ENCODE results near the gene IMPA2.
A peak's percentile ranks its signal among the peaks of the same experiment; 100 is the strongest.
"Not testable (repeated sequence)": the region's sequence is repeated elsewhere in the genome, so short reads cannot be mapped to it uniquely, and the experiment has no call there.

The IMPA2 gene

DNA sequence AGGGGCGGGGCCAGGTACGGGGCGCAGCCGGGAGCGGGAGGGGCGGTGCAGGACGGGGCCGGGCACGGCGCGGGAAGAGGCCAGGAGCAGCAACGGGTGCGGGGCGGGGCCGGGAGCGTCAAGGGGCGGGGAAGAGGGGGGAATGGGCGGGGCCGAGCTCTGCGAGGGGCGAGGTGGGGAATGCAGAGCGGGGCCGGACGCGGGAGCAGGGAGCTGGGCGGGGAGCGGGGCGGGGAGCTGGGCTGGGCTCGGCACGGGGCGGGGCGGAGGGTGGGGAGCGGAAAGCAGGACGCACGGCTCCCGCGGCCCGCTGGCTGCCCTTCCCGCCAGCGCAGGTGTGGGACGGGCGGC is at the start of gene IMPA2:
Gene IMPA2 (plus strand): TSS at position 316 of the 351 bp plus-strand sequence. CDS start 163 bp downstream, outside the sequence.
- no peak for DNase-seq (ENCODE audit: low spot score)

DNA sequence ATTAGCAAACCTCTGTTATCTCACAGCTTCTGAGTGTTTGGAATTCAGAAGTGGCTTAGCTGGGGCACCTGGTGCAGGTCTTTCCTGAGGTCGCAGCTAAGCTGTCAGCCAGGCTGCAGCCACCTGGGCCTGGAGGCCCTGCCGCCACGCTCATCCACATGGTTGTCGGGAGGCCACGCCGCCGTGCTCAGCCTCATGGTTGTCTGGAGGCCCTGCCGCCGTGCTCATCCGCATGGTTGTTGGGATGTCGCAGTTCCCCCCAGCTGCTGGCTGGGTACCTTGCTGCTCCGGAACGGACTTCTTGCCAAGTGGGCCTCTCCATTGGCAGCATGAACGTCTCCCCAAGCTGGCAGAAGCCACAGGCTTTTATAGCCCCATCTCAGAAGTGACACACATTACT is 48.9 kb upstream of the IMPA2 start:
- DNase-seq (ENCODE audit: low spot score) = no peak

DNA sequence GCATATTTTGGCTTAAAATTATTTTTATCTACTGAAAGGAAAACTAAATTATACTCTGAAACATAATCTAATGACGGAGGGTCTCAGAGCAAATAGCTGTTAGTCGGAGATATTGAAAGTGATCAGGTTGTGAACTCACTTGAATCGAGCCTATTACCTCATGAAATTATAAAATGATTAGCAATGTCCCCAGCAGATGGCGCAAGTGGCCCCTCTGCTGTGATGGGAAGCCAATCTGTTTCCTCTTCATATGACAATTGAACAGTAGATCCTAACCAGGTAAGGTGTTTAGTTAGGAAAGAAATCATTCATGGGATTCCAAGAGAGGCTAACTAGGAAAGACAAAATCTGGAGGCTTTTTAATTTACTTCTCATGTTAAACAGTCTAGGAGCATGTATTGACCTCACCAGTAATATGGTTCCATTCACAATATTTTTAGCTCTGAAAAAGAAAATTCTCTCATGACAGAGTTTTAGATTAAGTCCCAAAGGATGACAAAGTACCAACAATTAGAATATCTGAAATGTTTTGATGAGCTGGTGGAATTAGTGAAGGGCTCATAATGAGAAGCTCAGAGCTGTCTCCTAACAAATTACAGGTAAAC is 43.3 kb upstream of the IMPA2 start:
- peak; percentile 72 for DNase-seq (ENCODE audit: low spot score)

DNA sequence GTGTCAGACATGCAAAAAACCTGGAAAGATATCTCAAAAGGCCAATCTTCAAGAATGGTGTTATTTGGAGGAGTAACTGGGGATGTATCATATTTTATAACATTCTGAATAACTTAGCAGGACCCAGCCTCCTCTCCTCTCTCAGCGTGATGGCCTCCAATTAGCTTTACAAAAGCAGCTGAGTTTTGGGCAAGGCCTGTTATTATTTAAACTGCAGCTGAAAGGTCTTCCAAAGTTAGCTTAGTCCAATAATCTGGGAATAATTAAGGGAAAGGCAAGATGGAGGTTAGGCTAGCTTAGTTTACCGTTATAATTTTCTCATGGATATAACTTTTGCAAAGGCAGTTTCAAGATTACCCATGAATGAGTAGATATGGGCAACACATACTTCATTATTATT is 40.4 kb upstream of the IMPA2 start:
- no peak for DNase-seq (ENCODE audit: low spot score)

DNA sequence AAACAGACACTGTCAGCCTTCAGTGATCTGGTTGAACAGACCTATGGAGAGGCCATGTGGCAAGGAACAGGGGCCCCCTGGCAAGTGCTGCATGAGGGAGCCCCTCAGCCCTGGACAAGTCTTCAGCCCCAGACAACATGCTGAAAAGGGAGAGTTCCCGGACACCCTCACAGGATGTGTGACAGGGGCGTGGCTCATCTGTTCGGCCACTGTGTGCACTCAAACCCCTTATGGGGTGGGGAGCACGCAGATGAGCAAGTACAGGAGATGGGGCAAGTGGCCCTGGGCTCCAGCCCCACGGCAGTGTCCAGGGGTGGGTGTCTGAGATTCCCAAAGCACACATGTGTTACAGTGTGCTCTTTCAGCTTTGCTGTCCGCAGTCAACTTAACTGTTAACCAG is 37.8 kb upstream of the IMPA2 start:
- DNase-seq (ENCODE audit: low spot score) = no peak

DNA sequence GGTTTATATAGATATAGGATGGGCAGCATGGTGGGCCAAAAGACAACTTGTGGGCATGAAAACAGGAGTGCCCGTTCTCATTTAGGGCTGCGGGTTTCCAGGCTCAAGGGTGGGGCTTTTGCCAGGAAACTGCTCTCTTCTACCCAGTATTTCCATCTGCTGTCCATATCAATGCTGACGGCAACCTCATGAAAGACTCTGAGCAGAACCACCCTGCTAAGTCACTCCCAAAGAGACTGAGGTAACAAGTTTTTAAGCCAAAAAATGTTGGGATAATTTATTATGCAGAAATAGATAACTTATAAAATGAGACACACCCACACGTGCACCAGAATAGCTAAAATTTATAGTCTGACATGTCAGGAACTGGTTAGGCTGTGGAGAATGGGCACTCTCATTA is 37.1 kb upstream of the IMPA2 start:
- no peak for DNase-seq (ENCODE audit: low spot score)

DNA sequence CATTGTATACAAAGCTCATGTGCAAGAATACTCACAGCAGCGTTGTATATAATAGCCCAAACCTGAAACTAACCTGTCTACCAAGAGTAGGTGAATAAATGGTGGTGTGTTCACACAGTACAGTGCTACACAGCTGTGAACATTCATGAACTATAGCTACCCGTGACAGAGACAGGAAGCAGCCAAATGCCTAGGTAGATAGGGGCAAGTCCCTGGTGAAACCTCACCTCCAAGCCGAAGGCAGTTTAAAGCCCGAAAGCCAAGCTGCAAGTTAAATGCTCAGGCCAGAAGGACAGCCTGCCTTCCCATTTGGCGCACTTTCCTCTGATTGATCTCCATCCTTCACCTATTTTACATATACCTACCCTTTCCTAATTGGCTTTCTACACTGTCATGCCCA is 36.5 kb upstream of the IMPA2 start:
- DNase-seq (ENCODE audit: low spot score) = no peak

DNA sequence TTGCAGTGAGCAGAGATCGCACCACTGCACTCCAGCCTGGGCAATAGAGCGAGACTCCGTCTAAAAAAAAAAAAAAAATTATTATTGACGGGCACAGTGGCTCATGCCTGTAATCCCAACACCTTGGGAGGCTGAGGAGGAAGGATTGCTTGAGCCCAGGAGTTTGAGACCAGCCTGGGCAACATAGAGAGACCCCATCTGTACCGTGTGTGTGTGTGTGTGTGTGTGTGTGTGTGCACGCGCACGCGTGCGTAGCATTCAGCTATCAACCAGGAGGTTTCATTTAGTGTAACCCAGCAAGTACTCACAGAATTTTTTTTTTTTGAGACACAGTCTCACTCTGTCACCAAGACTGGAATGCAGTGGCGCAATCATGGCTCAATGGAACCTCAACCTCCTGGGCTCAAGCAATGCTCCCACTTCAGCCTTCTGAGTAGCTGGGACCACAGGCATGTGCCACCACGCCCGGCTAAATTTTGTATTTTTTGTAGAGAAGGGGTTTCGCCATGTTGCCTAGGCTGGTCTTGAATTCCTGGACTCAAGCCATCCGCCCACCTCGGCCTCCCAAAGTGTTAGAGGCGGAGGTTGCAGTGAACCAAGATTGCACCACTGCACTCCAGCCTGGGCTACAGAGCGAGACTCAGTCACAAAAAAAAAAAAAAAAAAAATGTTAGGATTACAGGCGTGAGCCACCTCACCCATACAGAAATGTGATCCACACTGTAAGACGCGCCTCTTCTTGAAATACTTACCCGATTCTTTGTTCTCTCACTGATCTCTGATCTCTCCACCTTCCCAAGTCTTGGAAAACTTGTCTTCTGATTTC is 35.3 kb upstream of the IMPA2 start:
- not testable (repeated sequence) for DNase-seq (ENCODE audit: low spot score)

DNA sequence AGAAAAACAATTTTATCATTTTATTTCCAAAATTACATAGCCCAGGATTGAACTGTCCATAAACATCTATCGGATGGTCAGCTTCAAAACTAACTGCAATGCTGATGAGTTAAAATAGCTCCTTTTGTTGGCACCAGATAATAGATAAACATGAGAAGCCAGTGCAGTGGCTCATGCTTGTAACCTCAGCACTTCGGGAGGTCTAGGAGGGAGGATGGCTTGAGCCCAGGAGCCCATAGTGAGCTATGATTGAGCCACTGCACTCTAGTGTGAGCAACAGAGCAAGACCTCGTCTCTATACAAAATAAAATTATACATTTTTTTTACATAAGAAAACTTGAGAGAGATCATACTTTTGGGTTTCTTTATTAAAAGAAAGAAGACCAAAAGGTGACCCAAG is 34.6 kb upstream of the IMPA2 start:
- no peak for DNase-seq (ENCODE audit: low spot score)

DNA sequence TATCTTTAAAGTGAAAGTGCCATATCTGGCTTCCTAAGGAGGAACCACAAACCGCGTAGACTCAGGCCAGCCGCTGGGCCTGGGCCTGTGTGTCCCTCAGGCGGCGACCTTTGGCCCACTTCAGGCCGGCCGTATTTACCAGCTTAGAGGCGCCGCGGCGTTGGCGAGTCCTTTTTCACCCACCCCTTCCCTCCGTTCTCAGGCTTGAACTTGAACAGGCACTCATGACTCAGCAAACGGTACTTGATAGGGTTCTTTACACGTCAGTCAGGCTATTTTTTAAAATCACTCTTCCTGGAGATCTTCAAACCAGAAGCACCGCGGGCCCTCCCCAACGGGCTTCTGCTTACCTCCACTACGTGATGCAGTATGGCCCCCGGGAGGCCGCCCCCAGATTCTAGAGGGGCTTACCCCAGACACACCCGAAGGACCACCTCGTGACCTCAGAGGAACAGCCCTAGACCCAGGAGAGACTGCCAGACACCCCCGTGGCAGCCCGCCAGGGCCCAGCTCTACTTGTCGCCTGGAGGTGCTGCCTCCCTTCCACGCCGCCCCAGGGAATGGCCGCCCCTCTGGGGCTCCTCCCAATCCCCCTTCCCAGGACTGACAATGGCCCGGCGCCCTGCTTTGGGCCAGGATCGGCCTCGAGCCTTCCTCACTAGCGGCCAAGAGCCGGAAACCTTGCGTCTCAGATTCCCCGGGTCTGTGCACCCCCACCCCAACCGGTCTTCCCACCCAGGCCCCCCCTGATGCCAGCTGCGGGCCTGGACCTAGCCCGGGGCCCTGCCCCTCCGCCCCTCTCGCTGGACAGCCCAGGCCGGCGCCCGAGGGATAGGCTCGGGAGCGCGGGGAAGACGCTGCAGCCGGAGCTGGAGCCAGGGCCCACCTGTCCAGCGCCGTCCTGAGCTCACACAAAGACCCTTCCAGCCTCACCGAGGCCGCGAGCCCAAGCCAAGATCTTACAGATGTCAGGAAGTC is 33.8 kb upstream of the IMPA2 start:
- peak; percentile 84 for DNase-seq (ENCODE audit: low spot score)

DNA sequence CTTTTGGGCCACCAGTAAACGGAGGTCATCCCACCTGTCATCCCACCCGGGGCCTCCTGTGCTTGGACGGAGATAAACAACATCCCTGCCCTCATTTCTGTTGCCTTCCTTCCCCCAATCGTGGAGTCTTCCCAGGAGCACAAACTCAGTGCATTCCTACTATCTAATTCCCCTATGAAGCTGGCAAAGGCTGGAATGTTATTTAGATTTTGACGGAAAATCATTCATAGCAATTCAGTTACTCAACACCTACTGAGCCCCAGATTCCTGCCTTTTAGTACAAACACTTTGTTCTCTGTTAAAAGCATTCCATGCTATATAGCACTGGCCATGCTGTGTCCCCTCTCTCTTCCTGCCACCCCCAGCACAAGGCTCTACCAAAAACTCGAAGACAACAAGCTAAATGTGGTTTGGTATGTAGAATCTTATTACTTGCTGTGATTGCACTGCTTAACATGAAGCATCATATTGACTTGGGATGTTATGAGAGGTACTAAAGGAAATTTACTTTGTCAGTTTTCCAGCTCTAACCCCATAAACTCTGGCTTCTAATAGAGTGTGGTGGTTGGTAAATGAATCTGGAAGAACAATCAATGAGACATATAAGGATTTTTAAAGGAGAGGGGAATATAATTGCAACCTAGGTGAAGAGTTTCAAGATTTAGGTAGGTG is 32.3 kb upstream of the IMPA2 start:
- peak; percentile 49 for DNase-seq (ENCODE audit: low spot score)

DNA sequence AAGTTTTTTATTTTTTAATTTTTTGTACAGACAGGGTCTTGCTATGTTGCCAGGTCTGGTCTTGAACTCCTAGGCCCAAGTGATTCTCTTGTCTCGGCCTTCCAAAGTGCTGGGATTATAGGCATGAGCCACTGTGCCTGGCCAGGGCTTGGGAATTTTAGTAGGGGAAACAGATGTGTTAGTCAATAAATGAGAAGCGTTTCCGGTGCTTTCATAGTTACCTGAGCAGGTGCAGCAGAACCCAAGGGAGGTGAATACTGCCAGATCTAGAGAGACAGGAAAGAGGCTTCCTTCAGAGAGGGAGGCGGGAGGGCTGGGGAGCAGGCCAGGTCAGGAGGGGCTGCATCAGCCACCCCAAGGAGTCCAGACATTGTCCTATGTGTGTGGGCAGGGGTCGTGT is 30.5 kb upstream of the IMPA2 start:
- DNase-seq (ENCODE audit: low spot score) = no peak

DNA sequence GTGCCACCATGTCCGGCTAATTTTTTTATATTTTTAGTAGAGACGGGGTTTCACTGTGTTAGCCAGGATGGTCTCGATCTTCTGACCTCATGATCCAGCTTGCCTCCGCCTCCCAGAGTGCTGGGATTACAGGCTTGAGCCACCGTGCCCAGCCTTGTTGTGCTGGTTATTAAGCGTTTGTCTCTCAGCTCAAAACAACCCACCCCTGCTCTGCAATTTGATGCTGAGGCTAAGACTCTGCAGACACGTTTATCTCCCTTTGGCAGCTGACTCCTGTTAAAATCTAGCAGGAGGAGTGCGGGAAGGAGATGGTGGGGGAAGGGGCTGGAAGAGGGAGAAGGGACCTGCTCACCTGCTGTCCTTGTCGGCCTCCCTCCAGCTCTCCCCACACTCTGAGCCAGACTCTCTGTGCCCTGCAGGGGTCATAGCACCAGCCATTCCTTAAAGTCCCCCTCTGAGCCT is 29.9 kb upstream of the IMPA2 start:
- no peak for DNase-seq (ENCODE audit: low spot score)

DNA sequence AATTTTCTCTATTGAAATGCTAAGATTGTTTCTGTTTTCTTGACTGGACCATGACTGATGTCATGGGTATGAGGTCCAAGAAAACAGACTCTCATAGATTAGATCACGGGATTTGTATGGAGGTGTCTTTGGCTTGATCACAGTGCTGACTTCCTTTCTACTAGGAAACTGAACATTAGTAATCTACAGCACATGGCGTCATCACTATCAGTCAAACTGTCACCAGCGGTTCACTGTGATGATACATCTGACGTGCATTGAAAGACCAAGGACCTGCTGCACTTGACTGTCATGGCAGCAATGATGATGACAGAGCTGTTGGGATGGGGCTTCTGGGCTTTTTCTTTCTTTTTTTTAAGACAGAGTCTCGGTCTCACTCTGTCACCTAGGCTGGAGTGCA is 28.2 kb upstream of the IMPA2 start:
- DNase-seq (ENCODE audit: low spot score) = no peak

DNA sequence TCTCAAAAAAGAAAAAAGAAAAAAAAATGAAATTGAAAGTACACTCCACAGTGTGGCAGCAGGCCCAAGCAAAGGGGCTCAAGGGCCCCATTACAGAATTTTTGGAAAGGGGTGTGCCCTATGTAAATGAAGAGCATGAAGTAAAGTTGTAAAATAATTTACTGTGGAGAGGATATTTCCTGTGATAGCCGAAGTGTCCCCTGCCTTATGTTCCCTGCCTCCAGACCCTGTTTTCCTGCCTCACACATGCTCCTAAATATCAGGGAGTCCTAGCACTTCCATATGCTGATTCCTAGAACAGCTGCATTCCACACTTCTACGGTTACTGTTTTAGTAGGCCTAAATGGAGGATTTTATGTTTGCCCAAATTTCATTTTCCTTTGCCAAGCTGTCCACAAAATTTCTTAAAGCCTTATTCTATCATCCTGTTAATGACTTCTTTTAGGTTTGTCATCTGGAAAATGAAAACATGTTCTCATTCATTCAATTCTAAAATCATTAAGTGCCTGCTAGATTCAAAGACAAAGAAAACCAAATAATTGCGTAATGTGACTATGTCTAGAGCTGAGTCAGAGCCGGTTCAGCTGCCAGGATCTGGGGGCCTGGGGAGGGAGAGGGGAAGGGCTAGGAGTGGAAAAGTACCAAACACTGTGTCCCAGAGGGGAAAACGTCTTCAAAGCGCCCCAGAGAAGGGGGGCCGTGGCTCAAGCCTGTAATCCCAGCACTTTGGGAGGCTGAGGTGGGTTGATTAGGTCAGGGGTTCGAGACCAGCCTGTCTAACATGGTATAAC is 25.9 kb upstream of the IMPA2 start:
- peak; percentile 70 for DNase-seq (ENCODE audit: low spot score)

DNA sequence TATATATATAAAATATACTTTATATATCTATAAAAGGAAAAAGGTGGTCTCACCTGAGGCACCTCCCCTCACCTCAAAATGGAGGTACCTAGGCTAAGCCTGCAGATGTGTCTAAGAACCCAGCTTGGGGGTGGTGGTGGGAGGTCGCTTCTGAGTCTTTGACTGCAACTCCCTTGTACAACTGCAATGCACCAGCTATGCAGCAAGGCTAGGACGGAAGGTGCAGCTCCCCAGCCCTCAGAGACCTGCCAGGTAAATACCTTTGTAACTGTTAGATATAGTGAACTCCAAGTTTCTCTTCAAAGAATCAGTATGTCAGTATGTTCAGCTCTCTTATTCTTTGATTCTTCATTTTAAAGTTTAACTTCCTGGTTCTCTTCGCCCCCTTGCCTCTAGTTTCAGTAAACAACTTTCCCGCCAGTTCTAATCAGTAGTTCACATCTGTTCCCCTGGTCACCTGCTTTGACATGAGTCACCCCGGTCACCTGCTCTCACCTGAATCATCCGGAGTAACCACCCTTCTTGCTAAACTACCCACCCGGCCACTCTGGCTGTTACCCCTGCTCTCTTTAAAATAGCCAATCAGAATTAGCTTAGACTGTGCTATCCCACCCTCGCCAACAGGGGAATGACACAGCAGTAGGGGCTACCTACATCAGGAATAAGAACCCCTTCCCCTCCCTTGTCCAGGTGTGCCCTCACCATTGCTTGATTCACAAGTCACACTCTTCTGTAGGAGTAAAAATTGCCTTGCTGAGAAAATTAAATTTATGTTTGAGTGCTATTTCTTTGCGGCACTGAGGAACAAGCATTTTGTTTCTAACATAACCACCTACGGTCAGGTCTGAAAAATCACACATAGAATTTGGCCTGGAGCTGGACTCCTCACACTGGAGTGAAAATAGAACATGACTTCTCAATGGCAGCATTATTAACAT is 24.7 kb upstream of the IMPA2 start:
- no peak for DNase-seq (ENCODE audit: low spot score)

DNA sequence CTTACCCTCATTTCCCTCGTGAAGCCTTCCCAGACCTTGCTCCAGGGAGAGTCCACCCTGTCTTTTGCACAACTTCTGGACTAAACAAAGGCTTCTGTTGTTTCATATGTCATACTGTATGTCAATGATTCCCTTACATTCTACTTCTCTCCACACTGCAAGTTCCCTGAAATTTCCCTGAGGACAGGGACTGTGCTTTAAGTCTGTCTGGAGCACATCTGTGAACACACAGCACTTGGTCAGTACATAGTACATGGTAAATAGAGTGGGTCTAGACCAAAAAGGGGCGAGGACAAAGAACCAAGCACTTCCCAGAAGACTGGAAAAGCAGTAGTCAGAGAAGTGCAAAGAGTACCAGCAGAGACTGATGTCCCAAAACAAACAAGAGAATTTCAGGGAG is 23.7 kb upstream of the IMPA2 start:
- DNase-seq (ENCODE audit: low spot score) = no peak

DNA sequence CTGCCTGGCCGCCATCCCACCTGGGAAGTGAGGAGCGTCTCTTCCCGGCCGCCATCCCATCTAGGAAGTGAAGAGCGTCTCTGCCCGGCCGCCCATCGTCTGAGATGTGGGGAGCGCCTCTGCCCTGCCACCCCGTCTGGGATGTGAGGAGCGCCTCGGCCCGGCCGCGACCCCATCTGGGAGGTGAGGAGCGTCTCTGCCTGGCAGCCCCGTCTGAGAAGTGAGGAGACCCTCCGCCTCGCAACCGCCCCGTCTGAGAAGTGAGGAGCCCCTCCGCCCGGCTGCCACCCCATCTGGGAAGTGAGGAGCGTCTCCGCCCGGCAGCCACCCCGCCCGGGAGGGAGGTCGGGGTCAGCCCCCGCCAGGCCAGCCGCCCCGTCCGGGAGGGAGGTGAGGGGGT is 21.7 kb upstream of the IMPA2 start:
- DNase-seq (ENCODE audit: low spot score) = not testable (repeated sequence)

DNA sequence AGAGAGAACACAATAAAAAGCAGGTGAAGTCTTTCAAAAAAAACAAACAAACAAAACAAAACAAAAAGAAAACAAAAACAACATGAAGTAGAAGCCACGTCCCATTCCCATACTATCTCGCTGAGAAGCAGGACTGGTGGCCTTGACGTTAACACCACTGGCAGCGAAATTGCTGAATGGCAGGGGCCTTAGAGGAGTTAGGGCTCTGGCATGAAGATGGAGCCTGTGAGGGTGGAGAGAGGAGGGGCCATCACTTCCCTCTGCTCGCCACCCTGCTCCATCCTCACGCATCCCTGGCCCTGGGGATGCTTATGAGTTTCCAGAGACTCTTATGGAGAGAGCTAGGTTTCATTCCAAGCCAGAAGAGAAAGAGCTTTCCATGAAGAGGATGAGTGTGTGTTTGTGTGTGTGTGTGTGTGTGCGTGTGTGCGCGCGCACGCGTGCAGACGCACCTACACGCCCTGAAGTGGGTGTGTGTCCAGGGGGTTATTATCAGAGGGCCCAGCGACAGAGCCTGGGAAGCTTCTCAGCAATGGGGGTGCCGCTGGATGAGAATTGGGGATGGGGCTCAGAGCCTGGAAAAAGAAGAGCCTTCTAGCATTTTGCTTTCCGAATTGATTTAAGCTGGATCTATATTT is 20.4 kb upstream of the IMPA2 start:
- no peak for DNase-seq (ENCODE audit: low spot score)

DNA sequence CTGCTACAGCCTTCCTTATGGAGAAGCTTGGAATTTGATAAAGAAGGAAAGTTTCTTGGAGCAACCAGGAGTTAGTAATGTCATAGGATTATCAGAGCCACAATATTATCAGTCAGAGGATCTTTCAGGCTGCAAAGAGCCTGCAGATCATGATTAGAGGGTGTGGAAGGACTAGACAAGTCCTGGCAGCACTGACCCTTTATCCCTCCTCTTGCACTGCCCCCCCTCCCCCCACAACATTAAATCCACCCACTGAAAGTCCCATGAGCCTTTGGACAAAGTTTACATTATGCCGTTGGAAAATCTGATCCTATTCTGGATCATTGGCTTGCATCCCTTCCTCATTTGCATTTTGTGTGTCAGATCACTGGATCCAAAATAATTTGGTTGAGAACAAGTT is 18.7 kb upstream of the IMPA2 start:
- no peak for DNase-seq (ENCODE audit: low spot score)

Data from AG08396 (cell line).